SK-N-SH (cell line): ENCODE results near the gene JAML.

ENCODE experiments used
- EP300 ChIP-seq, 2 experiments: IDR thresholded peaks; 2 replicates each; pipeline versions ENCODE4 v1.4.0 to v1.6.1; 2012; ENCODE audit warnings: borderline replicate concordance in 1 of 2, low read depth in 1 of 2, low read length in 1 of 2
- GABPA ChIP-seq: IDR thresholded peaks from 2 replicates; pipeline ENCODE4 v1.4.0; 2012; ENCODE audit warnings: low read depth, mild to moderate bottlenecking
- POLR2AphosphoS5 ChIP-seq: IDR thresholded peaks from 2 replicates; pipeline ENCODE4 v1.6.1; 2012; ENCODE audit warnings: low read depth, low read length
- RAD21 ChIP-seq: IDR thresholded peaks from 2 replicates; pipeline ENCODE4 v1.6.1; 2012; ENCODE audit warnings: mild to moderate bottlenecking, low read length
- RCOR1 ChIP-seq: fragments of 150-350 bp; IDR thresholded peaks from 2 replicates; pipeline ENCODE4 v1.6.1; 2017; ENCODE audit warnings: antibody characterized with exemption, low read length
- RXRA ChIP-seq: IDR thresholded peaks from 2 replicates; pipeline ENCODE4 v1.4.0; 2012; ENCODE audit warnings: low read depth, mild to moderate bottlenecking, borderline replicate concordance
- SIN3A ChIP-seq: IDR thresholded peaks from 2 replicates; pipeline ENCODE4 v1.6.1; 2012; ENCODE audit warnings: low read depth, mild to moderate bottlenecking, low read length, moderate library complexity, borderline replicate concordance
- TF ChIP-seq, protein P1 (sequence below): fragments of 200-600 bp; sonication (generic); IDR thresholded peaks from 2 replicates; pipeline ENCODE4 v1.6.1; 2017; ENCODE audit warnings: antibody characterized with exemption, mild to moderate bottlenecking, moderate library complexity
- TF ChIP-seq, protein P2 (sequence below): fragments of 150-350 bp; IDR thresholded peaks from 2 replicates; pipeline ENCODE4 v1.6.1; 2016; ENCODE audit warnings: mild to moderate bottlenecking, low read depth, low read length
- TF ChIP-seq, protein P3 (sequence below): fragments of 150-350 bp; IDR thresholded peaks from 2 replicates; pipeline ENCODE4 v1.6.1; 2017; ENCODE audit warnings: antibody characterized with exemption, low read length, low read depth, borderline replicate concordance

DNA sequence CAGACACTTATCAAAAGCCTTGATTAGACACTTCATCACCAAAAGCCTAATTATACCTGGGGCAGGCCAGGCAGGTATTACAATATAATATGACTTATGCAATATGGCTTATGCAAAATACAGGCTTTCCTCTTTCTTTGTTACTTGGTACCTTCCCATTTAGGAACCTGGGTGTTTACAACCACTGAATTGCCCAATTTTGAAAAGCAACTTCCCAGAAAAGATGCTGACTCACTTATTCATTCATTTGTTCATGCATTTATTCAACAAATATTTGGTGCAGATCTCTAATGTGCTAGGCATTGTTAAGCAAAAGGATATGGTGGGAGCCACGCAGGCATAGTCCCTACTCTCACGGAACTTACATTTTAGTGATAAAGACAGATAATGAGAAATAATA is 13.6 kb upstream of the JAML start:
- TF ChIP-seq SIN3A (no peak), POLR2AphosphoS5 (no peak), EP300 (IDR thresholded peaks at IDR 0.05; ENCODE audit: borderline replicate concordance in 1 of 2, low read depth in 1 of 2, low read length in 1 of 2) (no peak), RXRA (no peak), RAD21 (no peak), RCOR1 (no peak), GABPA (no peak)
- TF ChIP-seq, protein P1, sequence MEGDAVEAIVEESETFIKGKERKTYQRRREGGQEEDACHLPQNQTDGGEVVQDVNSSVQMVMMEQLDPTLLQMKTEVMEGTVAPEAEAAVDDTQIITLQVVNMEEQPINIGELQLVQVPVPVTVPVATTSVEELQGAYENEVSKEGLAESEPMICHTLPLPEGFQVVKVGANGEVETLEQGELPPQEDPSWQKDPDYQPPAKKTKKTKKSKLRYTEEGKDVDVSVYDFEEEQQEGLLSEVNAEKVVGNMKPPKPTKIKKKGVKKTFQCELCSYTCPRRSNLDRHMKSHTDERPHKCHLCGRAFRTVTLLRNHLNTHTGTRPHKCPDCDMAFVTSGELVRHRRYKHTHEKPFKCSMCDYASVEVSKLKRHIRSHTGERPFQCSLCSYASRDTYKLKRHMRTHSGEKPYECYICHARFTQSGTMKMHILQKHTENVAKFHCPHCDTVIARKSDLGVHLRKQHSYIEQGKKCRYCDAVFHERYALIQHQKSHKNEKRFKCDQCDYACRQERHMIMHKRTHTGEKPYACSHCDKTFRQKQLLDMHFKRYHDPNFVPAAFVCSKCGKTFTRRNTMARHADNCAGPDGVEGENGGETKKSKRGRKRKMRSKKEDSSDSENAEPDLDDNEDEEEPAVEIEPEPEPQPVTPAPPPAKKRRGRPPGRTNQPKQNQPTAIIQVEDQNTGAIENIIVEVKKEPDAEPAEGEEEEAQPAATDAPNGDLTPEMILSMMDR, result no peak
- TF ChIP-seq, protein P2, sequence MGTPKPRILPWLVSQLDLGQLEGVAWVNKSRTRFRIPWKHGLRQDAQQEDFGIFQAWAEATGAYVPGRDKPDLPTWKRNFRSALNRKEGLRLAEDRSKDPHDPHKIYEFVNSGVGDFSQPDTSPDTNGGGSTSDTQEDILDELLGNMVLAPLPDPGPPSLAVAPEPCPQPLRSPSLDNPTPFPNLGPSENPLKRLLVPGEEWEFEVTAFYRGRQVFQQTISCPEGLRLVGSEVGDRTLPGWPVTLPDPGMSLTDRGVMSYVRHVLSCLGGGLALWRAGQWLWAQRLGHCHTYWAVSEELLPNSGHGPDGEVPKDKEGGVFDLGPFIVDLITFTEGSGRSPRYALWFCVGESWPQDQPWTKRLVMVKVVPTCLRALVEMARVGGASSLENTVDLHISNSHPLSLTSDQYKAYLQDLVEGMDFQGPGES, result no peak
- TF ChIP-seq, protein P3, sequence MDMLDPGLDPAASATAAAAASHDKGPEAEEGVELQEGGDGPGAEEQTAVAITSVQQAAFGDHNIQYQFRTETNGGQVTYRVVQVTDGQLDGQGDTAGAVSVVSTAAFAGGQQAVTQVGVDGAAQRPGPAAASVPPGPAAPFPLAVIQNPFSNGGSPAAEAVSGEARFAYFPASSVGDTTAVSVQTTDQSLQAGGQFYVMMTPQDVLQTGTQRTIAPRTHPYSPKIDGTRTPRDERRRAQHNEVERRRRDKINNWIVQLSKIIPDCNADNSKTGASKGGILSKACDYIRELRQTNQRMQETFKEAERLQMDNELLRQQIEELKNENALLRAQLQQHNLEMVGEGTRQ, result no peak
